ENCODE results near the gene MORC3. TPM values are rescaled to one million over a fixed set of nuclear protein-coding genes. Genes with fewer than 3 reads are reported as not detected.
"Not testable (repeated sequence)": the region's sequence is repeated elsewhere in the genome, so short reads cannot be mapped to it uniquely, and the experiment has no call there.

Gene MORC3
- total RNA-seq, 4 donors from 2014 or later = 39.3 to 64.3 (median 40.5) TPM

DNA sequence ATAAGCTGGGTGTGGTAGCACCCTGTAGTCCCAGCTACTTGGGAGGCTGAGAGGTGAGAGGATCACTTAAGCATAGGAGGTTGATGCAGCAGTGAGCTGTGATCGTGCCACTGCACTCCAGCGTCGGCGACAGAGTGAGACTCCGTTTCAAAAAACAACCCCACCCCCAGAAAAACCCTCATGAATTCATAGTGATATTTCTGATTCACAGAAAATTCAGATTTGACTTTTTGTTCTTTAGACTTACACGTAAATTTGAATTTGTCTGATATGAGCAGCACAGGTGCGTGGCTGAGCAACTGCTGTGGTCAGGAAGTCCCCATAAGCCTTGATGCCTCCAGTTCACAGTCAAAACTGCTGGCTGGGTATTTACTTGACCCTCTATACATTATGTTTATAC lies 10.0 kb upstream of the MORC3 start:
- Histone ChIP-seq H3K4me3 (no peak overlapping the region), H3K4me1 (no peaks in the 10 kb centered on the region), H3K27me3 (no peaks in the 10 kb centered on the region), H3K36me3 (no peaks in the 10 kb centered on the region), H3K27ac (no peak overlapping the region), H3K9me3 (peaks cover 0 to 26% (median 3%) of the 10 kb centered on the region in 4 donors)
- no peak for DNase-seq (ENCODE audit: low spot score in 2 of 2)
- TF ChIP-seq EP300 (IDR thresholded peaks at IDR 0.05) = no peak
- no peak for TF ChIP-seq POLR2A (IDR thresholded peaks at IDR 0.05)
- TF ChIP-seq, protein P1, sequence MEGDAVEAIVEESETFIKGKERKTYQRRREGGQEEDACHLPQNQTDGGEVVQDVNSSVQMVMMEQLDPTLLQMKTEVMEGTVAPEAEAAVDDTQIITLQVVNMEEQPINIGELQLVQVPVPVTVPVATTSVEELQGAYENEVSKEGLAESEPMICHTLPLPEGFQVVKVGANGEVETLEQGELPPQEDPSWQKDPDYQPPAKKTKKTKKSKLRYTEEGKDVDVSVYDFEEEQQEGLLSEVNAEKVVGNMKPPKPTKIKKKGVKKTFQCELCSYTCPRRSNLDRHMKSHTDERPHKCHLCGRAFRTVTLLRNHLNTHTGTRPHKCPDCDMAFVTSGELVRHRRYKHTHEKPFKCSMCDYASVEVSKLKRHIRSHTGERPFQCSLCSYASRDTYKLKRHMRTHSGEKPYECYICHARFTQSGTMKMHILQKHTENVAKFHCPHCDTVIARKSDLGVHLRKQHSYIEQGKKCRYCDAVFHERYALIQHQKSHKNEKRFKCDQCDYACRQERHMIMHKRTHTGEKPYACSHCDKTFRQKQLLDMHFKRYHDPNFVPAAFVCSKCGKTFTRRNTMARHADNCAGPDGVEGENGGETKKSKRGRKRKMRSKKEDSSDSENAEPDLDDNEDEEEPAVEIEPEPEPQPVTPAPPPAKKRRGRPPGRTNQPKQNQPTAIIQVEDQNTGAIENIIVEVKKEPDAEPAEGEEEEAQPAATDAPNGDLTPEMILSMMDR (IDR thresholded peaks at IDR 0.05) = no peak
- 88 to 91% methylated on average over 7 of the region's 7 CpGs for WGBS, 2 donors

DNA sequence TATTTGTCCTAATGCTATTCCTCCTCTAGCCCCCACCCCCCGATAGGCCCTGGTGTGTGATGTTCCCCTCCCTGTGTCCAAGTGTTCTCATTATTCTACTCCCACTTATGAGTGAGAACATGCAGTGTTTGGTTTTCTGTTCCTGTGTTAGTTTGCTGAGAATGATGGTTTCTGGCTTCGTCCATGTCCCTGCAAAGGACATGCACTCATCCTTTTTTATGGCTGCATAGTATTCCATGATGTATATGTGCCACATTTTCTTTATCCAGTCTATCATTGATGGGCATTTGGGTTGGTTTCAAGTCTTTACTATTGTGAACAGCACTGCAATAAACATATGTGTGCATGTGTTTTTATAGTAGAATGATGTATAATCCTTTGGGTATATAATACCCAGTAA lies 6.6 kb upstream of the MORC3 start:
- not testable (repeated sequence) for H3K36me3 ChIP-seq
- WGBS, 2 donors = 84 to 94% methylated on average over 2 of the region's 2 CpGs

DNA sequence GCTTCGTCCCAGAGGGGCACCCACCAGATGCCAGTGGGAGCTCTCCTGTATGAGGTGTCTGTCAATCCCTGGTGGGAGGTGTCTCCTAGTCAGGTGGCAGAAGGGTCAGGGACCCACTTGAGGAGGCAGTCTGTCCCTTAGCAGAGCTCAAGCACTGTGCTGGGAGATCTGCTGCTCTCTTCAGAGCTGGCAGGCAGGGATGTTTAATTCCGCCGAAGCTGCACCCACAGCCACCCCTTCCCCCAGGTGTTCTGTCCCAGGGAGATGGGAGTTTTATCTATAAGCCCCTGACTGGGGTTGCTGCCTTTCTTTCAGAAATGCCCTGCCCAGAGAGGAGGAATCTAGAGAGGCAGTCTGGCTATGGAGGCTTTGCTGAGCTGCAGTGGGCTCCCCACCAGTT lies 4.0 kb upstream of the MORC3 start:
- not testable (repeated sequence) for H3K4me1 ChIP-seq; DNase-seq (ENCODE audit: low spot score in 2 of 2); H3K4me3 ChIP-seq; H3K36me3 ChIP-seq; H3K27me3 ChIP-seq; H3K27ac ChIP-seq
- WGBS, 2 donors = 79 to 95% methylated on average over 3 of the region's 3 CpGs
- peaks cover 0 to 14% (median 0%) of the 10 kb centered on the region in 4 donors for H3K9me3 ChIP-seq

More for the DNA sequence above, 6.6 kb upstream of the MORC3 start:
- H3K4me3 ChIP-seq; H3K27me3 ChIP-seq; H3K4me1 ChIP-seq; DNase-seq (ENCODE audit: low spot score in 2 of 2); H3K27ac ChIP-seq: not testable (repeated sequence)
- H3K9me3 ChIP-seq = peaks cover 0 to 22% (median 0%) of the 10 kb centered on the region in 4 donors

DNA sequence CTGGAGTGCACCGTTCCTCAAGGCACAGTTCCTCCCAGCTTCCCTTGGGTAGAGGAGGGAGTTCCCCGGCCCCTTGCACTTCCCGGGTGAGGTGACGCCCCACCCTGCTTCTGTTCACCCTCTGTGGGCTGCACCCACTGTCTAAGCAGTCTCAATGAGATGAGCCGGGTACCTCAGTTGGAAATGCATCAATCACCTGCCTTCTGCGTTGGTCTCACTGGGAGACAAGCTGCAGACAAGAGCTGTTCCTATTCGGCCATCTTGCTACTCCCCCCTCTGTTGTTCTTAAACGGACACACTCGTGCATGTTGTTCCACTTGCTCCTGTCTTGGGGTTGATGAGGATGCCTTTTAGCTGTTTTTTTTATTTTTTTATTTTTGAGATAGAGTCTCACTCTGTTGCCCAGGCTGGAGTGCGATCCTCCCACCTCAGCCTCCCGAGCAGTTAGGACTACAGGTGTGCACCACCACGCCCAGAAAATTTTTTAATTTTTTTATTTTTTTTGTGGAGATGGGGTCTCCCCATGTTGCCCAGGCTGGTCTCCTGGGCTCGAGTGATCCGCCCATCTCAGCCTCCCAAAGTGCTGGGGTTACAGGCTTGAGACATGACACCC lies 3.0 kb upstream of the MORC3 start:
- no peaks in the 10 kb centered on the region for H3K36me3 ChIP-seq
- no peak for DNase-seq (ENCODE audit: low spot score in 2 of 2)
- H3K4me3 ChIP-seq = no peak overlapping the region
- peaks cover 0 to 15% (median 5%) of the 10 kb centered on the region in 4 donors for H3K4me1 ChIP-seq
- H3K27ac ChIP-seq = no peak overlapping the region
- 81 to 86% methylated on average over 14 of the region's 14 CpGs for WGBS, 2 donors
- H3K9me3 ChIP-seq = peaks cover 0 to 14% (median 0%) of the 10 kb centered on the region in 4 donors
- H3K27me3 ChIP-seq = no peaks in the 10 kb centered on the region
- TF ChIP-seq, protein P1 (IDR thresholded peaks at IDR 0.05) = no peak
- TF ChIP-seq EP300 (IDR thresholded peaks at IDR 0.05) (no peak), POLR2A (IDR thresholded peaks at IDR 0.05) (no peak)

DNA sequence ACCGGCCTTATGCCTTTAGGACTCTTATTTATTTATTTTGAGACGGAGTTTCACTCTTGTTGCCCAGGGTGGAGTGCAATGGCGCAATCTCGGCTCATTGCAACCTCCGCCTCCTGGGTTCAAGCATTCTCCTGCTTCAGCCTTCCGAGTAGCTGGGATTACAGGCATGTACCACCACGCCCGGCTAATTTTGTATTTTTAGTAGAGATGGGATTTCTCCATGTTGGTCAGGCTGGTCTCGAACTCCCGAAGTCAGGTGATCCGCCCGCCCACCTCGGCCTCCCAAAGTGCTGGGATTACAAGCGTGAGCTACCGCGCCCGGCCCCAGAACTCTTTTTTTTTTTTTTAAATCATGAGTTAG lies 611 bp upstream of the MORC3 start:
- DNase-seq (ENCODE audit: low spot score in 2 of 2); H3K27me3 ChIP-seq; H3K36me3 ChIP-seq: not testable (repeated sequence)
- WGBS, 2 donors = 53 to 57% methylated on average over 17 of the region's 17 CpGs
- peak overlapping the region; percentile 52 to 91 (median 79) for H3K4me3 ChIP-seq
- H3K4me1 ChIP-seq = peaks cover 0 to 35% (median 16%) of the 10 kb centered on the region in 4 donors
- peaks cover 0 to 14% (median 0%) of the 10 kb centered on the region in 4 donors for H3K9me3 ChIP-seq
- peak overlapping the region; percentile 93 to 98 (median 96) for H3K27ac ChIP-seq

DNA sequence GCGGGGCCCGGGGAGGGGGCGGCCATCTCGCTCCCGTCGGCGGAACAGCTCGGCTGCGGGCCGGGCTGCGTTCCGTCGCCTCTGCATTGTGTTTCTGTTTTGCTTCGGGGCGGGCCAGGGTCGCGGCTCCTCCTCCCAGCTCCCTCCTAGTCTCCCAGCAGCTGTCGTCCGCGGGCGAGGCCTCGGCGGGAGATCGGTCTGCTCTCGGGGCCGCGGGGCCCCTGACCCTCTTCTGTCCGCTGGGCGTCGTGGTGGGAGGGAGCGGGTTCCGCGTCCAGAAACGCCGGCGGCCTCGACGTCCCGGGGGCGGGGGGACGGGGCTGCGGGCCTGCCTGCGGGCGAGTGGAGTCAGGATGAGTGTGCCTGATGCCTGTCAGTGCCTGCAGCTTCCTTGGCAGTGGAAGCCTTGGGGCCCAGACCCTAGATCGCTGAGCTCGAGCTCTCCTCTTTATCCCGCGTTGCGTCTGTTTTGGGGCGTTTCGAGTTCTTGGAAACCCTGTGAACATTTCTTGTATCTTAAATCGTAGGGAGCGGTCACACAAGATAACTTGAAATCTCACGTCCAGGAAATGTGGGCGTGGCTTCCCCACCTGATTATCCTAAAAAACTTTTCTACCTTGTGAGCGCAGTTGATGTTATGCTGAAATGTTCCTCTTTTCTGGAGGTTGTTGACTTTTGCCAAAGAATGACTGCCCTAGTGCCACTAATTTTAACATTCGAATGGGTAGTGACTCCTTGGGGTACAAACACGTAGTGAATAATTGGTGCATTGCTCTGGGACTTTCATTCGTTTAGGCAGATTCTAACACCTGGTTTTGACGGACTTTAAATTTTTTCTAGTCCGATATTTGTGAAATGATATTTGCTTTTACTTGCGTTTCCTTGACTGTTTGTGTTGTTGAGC lies 676 bp downstream of the MORC3 start:
- Histone ChIP-seq H3K27ac (peak overlapping the region; percentile 93 to 98 (median 96)), H3K36me3 (peaks cover 0 to 18% (median 0%) of the 10 kb centered on the region in 3 donors), H3K27me3 (no peaks in the 10 kb centered on the region), H3K4me3 (peak overlapping the region; percentile 72 to 91 (median 79)), H3K9me3 (peaks cover 0 to 8% (median 0%) of the 10 kb centered on the region in 4 donors), H3K4me1 (peaks cover 0 to 44% (median 16%) of the 10 kb centered on the region in 4 donors)
- no peak for TF ChIP-seq POLR2A (IDR thresholded peaks at IDR 0.05)
- TF ChIP-seq, protein P1 (IDR thresholded peaks at IDR 0.05) = peak in 1 of 5 experiments; percentile 4
- TF ChIP-seq EP300 (IDR thresholded peaks at IDR 0.05) = peak in 1 of 2 donors; percentile 44
- 0 to 1% methylated on average over 30 to 36 of the region's 62 CpGs for WGBS, 2 donors
- DNase-seq (ENCODE audit: low spot score in 2 of 2) = peak; percentile 42 to 68

Measured in tibial nerve (tissue), 4 donors.